Measurements from ENCODE around the gene ABHD12B. TPM values are rescaled to one million over a fixed set of nuclear protein-coding genes. Genes with fewer than 3 reads are reported as not detected.

Gene ABHD12B
- total and polyA plus RNA-seq, 2 experiments from 2014 or later: 9.0 to 52.8 TPM

GRCh38 chr14:50951032-50951431 lies 79.2 kb downstream of the ABHD12B start (continued):
- TF ChIP-seq ETS1 (IDR thresholded peaks at IDR 0.05) (no peak), STAT1 (IDR thresholded peaks at IDR 0.05; ENCODE audit: unreplicated experiment) (no peak)

GRCh38 chr14:50953502-50953901 lies 81.6 kb downstream of the ABHD12B start:
- no peaks in the 10 kb centered on the region for H3K27me3 ChIP-seq (ENCODE audit: insufficient read depth)
- no peaks in the 10 kb centered on the region for H4K20me1 ChIP-seq (replicated peaks; ENCODE audit: insufficient read depth)
- ATAC-seq (no peak), DNase-seq (ENCODE audit: low spot score) (no peak)
- Mint-ChIP-seq H3K9me3 (peaks cover 6% of the 10 kb centered on the region; the same call in 2 of the 3 replicates), H3K36me3 (ENCODE audit: low read depth) (peaks cover 3% of the 10 kb centered on the region; the same call in 1 of the 3 replicates), H3K4me1 (peaks cover 13% of the 10 kb centered on the region), H3K27ac (no peak overlapping the region), H3K27me3 (ENCODE audit: insufficient read depth, low read depth, poor library complexity) (no peaks in the 10 kb centered on the region), H3K4me3 (no peak overlapping the region)
- H3K4me3 ChIP-seq: no peak overlapping the region
- no peaks in the 10 kb centered on the region for H3K36me3 ChIP-seq (ENCODE audit: insufficient read depth)
- no peak overlapping the region for H2AFZ ChIP-seq
- H3K4me2 ChIP-seq: no peak overlapping the region
- H3K79me2 ChIP-seq (replicated peaks; ENCODE audit: insufficient read depth): no peaks in the 10 kb centered on the region
- H3K27ac ChIP-seq (ENCODE audit: low read depth): no peak overlapping the region
- H3K4me1 ChIP-seq (ENCODE audit: insufficient read depth): no peaks in the 10 kb centered on the region
- no peaks in the 10 kb centered on the region; the same call in 1 of the 2 replicates for H3K9me2 ChIP-seq (ENCODE audit: insufficient read depth)
- H3F3A ChIP-seq (replicated peaks; ENCODE audit: low read depth): no peaks in the 10 kb centered on the region
- TF ChIP-seq ETS1 (IDR thresholded peaks at IDR 0.05): no peak
- TF ChIP-seq ZNF114 (CRISPR knock-in tag; IDR thresholded peaks at IDR 0.05): no peak
- no peak for TF ChIP-seq REST (IDR thresholded peaks at IDR 0.05; ENCODE audit: unreplicated experiment)
- no peak for TF ChIP-seq NANOG (IDR thresholded peaks at IDR 0.05; ENCODE audit: borderline replicate concordance)
- no peak for TF ChIP-seq CTCF (conservative IDR thresholded peaks at IDR 0.05; ENCODE audit: low read depth in 2 of 2)
- TF ChIP-seq JUNB (IDR thresholded peaks at IDR 0.05; ENCODE audit: unreplicated experiment): no peak
- no peak for TF ChIP-seq ZNF331 (CRISPR knock-in tag; IDR thresholded peaks at IDR 0.05; ENCODE audit: low read depth)
- TF ChIP-seq ZNF462 (CRISPR knock-in tag; IDR thresholded peaks at IDR 0.05): no peak
- no peak for TF ChIP-seq EZH2 (IDR thresholded peaks at IDR 0.05; ENCODE audit: low read depth, unreplicated experiment)
- TF ChIP-seq EZH2phosphoT487 (IDR thresholded peaks at IDR 0.05; ENCODE audit: unreplicated experiment): no peak
- TF ChIP-seq STAT1 (IDR thresholded peaks at IDR 0.05; ENCODE audit: unreplicated experiment): no peak

All from GM23338 (cell line).